ENCODE measurements around the gene DRAM1.
"Not testable (repeated sequence)": the region's sequence is repeated elsewhere in the genome, so short reads cannot be mapped to it uniquely, and the experiment has no call there.

DNA sequence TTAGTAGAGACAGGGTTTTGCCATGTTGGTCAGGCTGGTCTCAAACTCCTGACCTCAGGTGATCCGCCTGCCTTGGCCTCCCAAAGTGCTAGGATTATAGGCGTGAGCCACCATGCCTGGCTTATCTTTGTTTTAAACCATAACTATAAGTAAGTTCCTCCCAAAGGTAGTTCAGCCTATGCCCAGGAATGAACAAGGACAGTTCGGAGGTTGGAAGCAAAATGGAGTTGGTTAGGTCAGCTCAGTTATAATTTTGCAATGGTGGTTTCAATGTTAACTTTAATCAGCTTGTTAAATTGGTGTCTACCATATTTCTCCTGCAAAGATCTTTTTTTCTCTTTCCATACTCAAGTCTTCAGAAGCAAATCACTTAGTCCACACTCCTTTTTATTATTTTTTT is 9.8 kb upstream of the DRAM1 start:
- not testable (repeated sequence) for TF ChIP-seq CTCF (IDR thresholded peaks at IDR 0.05); EZH2 (IDR thresholded peaks at IDR 0.05; ENCODE audit: borderline replicate concordance, insufficient read depth, low read depth, low read length, poor library complexity, severe bottlenecking)

Data from B cell (primary cell).